Raji (cell line): ENCODE results near the gene ZNF768.
A peak's percentile ranks its signal among the peaks of the same experiment; 100 is the strongest.

ENCODE experiments used
- POLR2A ChIP-seq: IDR thresholded peaks from 2 replicates; pipeline ENCODE4 v1.6.1; 2011; ENCODE audit warnings: low read depth, low read length, control low read depth; ENCODE audit not compliant: insufficient read depth

The ZNF768 gene

DNA sequence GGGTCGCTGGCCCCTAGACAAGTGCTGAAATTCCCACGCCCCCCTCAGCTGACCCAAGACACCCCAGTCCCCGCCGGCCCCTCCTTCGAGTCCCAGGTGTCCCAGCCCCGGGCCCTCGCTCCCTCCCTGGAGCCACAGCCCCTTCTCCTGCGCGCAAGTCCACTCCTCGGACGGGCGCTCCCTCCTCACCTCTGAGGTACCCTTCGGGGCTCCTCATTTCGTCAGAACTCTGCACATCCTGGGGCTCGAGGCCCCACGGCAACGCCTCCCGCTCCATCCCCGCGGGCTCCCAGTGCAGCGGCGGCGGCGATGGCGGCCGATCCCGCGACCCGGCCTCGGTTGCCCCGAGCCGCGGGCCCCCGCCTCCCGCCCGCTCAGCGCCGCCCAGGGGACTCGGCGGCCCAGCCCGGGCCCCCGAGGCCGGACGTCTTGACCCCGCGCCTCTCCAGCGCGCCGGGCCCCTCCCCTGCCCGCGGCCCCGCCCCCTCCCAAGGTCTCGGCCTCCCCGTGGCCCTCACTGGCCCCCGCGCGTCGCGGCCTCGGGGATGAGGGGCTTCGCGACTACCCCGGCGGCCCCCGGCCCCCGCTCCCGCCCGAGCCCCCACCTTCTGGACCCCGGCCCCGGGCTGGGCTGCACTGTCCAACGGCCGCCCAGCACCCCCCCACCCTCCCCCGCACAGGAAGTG is at the start of gene ZNF768:
Gene ZNF768, minus strand, starts transcription at position 430 of the 686 bp plus-strand sequence. Its CDS starts 153 bp downstream, at position 277.
- TF ChIP-seq POLR2A = peak; percentile 56; the same call in 1 of the 2 replicates

DNA sequence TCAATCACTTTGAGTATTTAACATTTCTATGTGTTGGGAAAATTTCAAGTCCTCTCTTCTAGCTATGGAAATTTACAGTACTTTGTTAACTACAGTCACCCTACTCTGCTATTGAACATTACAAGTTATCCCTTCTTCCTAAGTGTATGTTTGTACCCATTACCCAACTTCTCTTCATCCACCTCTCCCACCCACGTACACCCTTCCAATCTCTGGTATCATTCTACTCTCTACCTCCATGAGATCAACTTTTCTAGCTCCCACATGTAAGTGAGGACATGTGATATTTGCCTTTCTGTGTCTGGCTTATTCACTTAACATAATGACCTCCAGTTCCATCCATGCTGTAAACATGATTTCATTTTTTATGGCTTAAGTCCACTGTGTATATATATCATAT is 48.3 kb upstream of the ZNF768 start:
- no peak for TF ChIP-seq POLR2A

DNA sequence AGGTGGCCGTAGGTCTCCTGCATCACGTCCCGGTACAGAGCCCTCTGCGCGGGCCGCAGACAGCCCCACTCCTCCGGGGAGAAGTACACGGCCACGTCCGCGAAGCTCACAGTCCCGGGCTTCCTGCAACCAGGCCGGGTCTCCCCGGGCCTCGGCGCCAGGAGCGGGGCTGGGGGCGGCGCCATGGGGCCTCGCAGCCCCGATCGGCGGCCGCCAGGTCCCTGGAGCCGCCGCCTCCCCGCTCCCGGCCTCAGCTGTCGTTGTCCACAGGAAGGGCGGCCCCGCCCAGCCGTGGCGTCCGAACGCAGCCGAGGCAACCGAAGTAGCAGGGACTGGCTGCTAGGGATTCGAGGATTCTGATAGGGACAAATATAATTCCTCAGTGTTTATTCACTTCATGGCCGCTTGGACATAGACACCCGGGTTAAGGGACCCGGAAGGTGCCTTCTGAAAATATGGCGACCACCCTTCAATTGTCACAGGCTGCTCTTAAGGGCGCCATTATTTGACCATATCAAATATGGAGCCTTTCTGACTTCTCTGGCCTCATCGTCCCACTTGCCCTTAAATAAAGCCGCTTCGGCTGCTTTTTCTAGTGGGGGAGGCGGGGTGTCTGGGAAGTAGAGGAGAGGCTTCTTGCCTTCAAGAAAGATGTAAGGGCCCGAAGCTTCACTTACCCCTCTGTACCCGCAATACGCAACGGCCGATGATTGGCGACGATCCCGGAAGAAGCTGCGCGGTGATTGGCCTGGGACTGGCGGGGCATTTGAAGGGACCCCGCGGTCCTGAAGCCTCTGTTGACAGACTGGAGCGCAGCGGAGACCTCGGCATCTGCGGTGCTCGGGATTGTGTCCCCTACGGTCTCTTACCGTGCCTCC is 45.3 kb upstream of the ZNF768 start, which contains the start of gene ZNF688:
Gene ZNF688, minus strand, starts transcription at position 270 of the 878 bp plus-strand sequence. Its CDS starts 85 bp downstream, at position 185.
- TF ChIP-seq POLR2A = peak; percentile 78

- TF ChIP-seq POLR2A = no peak
These were observed 44.5 kb upstream of the ZNF768 start for GRCh38 chr16:30570636-30571444.

DNA sequence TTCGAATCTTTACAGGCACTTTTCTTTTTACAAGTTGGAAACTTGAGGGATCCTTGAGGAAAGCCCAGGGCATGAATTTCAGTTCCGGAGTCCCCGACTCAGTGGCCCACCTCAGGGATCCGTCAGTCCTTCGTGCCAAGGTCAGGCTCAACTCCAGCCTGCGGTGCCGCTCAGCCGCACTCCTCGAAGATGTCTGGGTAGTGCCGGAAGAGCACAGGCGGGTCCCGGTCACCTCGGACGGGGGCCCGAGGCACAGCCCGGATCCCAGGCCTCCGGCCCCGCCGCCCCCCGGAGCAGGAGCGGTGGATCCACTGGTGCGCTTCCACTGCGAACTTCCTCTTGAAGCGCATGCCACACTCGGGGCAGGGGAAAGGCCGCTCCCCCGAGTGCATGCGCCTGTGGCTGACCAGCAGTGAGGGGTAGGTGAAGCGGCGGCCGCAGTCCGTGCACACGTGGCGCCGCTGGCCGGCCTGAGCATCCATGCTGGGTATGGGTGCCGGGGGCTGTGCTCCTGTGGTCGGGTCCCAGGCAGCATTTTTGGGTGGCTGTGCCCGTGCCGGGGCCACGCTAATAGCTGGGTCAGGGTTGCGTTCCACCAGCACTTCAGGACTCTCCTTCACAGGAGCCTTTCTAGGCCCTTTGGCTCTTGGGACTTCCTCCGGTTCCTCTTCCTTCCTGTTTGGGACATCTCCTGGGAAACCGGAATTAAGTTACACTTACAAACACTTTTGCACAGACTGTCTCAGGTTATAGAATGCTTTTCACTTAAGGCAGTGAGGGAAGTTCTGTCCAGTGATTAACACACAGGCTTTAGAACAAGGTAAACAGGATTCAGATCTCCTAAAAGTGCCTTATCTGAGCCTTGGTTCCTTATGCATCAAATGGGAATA is 43.6 kb upstream of the ZNF768 start:
- no peak for TF ChIP-seq POLR2A

DNA sequence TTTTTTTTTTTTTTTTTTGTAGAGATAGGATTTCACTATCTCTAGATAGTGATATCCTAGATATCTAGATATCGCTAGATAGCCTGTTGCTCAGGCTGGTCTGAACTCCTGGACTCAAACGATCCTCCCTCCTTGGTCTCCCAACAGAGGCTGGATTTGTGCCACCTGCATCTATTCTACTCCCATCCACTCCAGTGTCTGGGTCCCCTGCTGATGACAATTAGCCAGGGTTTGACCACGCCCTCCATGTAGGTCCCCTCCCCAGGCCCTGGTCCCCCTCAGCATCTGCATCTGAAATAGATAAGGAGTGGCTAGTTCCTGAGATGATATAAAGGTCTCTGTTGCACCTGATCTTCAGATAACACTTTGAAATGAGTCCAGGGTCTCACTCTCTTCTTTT is 42.9 kb upstream of the ZNF768 start:
- no peak for TF ChIP-seq POLR2A

DNA sequence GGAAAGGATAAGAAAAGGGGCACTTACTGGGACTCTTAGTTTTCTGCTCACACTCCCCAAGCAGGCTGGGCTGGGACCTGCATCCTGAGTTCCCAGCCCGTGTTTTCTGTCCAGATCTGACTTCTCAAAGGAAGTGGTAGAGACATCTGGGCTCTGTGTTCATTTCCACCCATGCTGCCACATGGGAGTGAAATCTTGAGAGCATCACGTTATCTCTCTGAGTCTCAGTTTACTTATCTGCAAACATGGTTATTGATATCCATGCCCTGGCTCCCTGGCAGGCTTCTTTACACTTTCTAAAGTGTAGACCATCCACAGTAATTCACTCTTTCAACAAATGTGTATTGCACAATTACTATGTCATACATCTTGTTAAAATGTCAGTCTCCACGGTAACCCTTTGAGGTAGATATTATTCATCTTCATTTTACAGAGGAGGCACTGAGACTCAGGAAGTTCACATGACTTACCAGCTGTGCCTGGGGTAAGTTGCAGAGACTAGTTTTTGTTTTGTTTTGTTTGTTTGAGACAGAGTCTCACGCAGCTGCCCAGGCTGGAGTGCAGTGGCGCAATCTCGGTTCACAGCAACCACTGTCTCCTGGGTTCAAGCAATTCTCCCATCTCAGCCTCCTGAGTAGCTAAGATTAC is 41.7 kb upstream of the ZNF768 start:
- no peak for TF ChIP-seq POLR2A

DNA sequence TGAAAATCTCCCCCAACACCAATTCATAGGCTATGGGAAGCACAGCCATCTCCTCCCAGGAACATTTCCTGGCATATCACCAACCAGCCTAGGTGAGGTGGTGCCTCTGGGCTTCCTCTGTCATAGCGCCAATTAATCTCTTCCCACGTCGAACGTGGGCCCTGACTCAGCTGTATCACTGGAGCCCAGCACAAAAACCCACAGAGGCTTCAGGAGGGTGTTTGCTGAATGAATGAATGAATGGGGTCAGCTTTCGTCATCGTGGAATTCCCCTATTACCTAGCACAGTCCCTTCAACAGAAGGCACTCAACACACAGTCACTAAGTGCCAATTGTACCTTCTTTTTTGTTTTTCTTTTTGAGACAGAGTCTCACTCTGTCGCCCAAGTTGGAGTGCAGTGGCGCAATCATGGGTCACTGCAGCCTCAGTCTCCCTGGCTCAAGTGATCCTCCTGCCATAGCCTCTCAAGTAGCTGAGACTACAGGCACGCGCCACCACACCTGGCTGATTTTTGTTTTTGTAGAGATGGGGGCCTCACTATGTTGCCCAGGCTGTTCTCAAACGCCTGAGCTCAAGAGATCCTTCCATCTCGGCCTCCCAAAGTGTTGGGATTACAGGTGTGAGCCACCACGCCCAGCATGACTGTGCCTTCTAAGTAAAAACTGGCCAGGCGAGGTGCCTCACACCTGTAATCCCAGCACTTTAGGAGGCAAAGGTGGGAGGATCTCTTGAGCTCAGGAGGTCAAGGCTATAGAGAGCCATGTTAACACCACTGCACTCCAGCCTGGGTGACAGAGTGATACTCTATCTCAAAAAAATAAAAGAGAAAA is 41.0 kb upstream of the ZNF768 start:
- TF ChIP-seq POLR2A = no peak

GRCh38 chr16:30566531-30566930 is 40.2 kb upstream of the ZNF768 start:
- no peak for TF ChIP-seq POLR2A

DNA sequence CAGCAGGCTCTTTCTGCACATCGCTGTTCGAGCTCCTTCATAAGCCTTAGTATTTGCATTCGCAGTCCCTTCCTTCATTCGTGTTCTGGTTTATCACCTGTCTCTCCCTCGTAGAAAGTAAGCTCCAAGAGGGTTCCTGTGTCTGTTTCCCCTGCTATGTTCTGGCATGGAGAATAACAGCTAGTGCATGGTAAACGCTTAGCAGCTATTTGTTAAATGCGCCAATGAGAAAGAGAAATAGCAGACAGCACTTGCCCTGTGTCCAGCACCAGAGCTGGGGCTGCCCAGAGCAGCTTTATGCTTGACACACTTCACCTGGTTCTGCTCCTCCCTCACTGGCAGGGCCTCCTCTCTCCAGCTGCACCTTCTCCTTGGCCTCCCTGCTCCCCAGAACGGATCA is 39.6 kb upstream of the ZNF768 start:
- no peak for TF ChIP-seq POLR2A

GRCh38 chr16:30565526-30565925 is 39.2 kb upstream of the ZNF768 start:
- no peak for TF ChIP-seq POLR2A

DNA sequence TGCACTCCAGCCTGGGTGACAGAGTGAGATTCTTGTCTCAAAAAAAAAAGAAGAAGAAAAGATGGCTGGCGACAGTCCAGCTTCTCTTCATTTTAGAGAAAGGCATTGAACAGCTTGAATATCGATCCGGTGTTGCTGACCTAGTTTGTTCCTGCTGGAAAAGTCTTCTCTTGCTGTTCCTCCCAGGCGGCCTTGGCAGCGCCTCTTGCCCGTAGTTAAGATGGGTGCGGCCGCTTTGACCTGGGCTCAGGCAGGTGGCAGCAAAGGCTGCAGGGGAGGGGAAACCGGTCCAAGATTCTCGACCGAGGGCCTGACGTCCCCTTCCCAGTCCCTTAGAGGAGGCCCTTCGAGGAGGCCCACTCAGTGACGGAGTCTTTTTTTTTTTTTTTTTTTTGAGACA is 35.7 kb upstream of the ZNF768 start:
- no peak for TF ChIP-seq POLR2A
